Putamen (tissue), 1 donor: ENCODE data around the gene SECISBP2.
"Not testable (repeated sequence)": the region's sequence is repeated elsewhere in the genome, so short reads cannot be mapped to it uniquely, and the experiment has no call there.

Source experiments
- DNase-seq: peaks from one replicate; pipeline ENCODE4 v3.0.0-alpha.2; 2016; ENCODE audit warnings: low spot score

SECISBP2 gene, protein sequence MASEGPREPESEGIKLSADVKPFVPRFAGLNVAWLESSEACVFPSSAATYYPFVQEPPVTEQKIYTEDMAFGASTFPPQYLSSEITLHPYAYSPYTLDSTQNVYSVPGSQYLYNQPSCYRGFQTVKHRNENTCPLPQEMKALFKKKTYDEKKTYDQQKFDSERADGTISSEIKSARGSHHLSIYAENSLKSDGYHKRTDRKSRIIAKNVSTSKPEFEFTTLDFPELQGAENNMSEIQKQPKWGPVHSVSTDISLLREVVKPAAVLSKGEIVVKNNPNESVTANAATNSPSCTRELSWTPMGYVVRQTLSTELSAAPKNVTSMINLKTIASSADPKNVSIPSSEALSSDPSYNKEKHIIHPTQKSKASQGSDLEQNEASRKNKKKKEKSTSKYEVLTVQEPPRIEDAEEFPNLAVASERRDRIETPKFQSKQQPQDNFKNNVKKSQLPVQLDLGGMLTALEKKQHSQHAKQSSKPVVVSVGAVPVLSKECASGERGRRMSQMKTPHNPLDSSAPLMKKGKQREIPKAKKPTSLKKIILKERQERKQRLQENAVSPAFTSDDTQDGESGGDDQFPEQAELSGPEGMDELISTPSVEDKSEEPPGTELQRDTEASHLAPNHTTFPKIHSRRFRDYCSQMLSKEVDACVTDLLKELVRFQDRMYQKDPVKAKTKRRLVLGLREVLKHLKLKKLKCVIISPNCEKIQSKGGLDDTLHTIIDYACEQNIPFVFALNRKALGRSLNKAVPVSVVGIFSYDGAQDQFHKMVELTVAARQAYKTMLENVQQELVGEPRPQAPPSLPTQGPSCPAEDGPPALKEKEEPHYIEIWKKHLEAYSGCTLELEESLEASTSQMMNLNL

DNA sequence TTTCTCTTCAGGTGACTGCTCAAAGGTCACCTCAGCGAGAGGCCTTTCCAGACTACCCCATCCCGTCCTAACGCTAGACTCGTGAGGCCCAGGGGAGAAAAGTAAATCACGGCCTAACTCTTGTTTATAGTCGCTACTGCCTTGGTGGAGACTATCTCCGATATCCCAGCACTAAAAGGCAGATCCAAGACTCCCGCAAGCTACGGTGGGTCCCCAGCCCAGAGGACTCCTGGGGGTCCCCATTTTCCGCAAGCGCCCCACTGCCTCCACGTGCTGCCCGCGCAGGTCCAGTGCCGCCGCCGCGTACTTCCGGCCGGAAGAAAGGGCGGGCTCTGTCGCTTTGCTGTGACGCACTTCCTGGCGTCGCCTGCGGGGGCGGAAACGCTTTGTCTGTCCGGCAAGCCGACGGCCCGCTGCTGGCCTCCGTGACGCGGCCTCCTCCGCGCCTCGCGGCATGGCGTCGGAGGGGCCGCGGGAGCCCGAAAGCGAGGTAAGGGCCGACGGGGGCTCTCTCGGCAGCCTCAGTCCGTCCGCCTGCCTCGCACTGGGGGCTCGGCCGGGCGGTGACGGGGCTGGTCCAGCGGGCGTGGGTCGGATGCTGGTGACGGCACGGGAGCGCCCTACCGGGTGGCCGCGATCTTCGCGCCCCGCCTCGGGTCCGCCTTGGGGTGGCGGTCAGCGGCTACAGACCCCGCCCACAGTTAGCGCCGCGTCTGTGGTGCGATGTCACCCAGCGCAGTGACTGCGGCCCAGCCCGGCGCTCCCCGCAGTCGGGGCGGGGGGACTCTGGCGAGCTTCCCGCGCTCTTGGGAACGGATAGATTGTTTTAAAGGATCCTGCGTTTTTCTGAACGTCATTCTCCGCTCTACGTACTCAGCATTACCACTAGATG lies at the start of gene SECISBP2:
SECISBP2 (plus strand) TSS at position 378 of the 892 bp plus-strand sequence; CDS start at position 455, 77 bp downstream.
- peak; percentile 93 for DNase-seq

DNA sequence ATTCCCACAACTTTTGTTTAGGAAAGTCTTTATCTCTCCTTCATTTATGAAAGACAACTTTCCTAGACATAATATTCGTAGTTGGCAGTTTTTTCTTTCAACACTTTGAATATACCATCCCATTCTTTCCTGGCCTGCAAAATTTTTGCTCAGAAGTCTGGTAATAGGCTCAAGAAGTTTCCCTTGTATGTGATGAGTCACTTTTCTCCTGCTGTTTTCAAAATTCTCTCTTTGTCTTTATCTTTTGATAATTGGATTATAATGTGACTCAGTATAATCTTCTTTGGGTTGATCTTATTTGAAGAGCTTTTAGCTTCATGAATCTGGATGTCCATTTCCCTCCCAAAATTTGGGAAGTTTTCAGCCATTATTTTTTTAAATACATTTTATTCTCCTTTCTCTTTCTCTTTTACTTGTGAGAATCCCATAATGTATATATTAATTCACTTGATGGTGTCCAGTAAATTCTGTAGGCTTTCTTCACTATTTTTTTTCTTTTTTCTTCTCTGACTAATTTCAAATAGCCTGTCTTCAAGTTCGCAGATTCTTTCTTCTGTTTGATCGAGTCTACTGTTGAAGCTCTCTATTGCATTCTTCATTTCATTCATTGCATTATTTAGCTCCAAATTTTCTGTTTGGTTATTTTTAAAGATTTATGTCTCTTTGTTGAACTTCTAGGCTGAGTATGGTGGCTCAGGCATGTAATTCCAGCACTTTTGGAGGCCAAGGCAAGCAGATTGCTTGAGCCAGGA lies 44.6 kb upstream of the SECISBP2 start:
- no peak for DNase-seq

DNA sequence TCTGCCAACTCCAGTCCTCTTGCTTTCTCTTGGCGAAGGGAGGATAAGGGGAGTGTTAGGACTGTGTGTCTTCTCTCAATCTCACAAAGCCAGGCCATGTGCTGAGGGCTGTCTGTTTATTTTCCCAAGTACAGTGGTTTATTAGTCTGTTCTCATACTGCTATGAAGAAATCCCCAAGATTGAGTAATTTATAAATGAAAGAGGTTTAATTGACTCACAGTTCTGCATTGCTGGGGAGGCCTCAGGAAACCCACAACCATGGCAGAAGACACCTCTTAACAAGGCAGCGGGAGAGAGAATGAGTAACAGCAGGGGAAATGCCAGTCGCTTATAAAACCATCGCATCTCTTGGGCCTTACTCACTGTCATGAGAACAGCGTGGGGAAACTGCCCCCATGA lies 43.5 kb upstream of the SECISBP2 start:
- no peak for DNase-seq

DNA sequence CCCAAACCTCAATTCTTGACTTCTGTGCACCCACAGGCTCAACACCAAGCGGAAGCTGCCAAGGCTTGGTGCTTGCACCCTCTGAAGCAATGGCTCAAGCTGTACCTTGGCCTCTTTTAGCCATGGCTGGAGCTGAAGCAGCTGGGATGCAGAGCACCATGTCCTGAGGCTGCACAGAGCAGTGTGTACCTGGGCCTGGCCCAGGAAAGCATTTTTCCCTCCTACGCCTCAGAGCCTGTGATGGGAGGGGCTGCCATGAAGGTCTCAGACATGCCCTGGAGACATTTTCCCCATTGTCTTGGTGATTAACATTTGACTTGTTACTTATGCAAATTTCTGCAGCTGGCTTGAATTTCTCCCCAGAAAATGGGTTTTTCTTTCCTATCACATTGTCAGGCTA lies 42.3 kb upstream of the SECISBP2 start:
- DNase-seq = not testable (repeated sequence)

DNA sequence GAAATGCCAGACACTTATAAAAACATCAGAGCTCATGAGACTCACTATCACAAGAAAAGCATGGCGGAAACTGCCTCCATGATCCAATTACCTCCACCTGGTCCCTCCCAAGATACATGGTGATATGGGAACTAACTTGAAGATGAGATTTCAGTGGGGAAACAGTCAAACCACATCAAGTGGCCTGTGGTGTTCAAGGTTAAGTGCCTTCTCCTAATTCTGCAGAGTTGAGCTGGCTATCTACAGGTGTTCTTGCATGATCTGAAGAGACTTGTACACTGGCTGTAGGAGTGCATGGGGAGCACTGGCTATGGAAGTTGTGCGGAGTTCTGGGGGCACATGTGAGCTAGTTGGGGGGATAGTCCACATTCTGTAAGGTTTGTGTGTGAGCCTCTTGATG lies 41.3 kb upstream of the SECISBP2 start:
- no peak for DNase-seq

DNA sequence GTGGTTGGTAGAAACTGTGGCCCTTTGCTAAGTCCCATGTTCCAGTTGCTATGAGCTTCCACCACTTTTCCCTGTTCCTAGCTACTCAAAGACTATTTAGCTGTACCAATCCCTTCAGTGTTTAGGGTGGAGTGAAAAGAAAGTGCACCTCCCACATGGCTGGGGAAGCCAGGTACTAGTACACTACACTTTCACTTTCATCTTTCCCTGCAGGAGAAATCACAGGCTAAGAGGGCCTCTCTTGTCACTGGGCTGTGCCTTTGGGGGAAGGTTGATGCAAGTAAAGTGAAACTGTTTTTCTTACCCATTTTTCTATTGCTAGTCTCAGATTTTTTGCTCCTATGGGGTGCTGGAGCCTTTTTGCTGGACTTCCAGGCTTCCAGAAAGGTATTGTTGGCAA lies 40.8 kb upstream of the SECISBP2 start:
- DNase-seq = no peak

DNA sequence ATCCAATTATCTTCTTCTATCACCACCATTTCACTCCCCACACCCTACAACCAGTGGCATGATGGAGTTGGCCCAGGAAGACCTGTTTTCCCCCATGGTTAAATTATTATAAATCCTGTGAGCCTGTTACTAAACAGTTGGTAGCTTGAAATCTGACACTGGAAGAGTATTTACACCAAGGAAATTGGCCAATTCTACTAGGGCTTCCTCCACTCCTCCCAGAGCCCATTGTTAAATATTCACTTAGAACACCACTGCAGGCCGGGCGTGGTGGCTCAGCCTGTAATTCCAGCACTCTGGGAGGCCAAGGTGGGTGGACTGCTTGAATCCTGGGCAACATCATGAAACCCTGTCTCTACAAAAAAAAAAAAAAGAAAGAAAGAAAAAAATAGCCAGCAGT lies 39.7 kb upstream of the SECISBP2 start:
- no peak for DNase-seq

DNA sequence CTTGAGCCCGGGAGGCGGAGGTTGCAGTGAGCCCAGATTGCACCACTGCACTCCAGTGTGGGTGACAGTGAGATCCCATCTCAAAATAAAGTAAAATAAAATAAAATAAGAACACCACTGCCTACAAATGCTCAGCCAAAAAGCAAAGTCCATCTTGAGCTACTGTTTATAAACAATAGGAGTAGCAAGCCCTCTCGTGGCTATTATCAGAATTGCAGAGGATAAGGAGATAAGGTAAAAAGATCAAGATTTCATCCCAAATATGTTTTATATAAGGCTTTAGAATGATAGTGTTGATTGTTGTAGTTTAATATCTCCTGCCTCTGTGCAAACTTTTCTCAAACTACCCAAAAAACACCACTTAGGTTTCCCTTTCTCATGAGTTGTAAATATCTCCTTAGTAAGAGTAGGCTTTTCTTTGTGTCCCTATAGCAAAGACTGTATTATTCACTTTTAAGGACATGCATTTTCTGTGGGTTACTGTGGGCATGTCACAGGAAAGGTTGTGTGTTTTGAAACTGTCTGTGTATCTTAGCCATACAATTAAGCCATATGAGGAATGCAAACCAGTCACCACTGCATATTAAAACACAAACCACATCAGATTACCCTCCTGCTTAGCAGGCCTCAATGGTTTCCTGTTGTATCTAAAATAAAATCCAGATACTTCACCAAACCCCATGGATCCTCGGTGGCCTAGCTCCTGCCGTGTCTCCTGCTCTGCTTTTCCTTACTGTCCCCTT lies 39.1 kb upstream of the SECISBP2 start:
- DNase-seq = peak; percentile 16

DNA sequence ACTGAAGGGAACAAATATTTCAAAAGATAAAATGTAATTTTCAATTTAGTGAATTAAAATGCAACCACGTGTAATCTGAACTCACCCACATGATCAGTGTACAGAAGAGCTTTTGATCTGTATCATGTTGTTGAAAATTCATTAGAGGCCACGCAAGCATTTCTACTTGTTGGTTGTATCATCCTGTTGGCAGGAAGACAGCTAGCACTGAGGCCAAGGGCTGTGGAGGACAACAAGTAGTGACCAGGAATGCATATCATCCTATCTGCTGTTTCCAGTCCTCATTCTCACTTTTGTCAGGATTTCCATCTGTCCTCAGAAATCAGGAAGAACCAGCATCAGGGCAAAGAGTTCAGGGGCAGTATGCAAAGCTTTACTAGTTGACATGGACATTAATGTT lies 37.2 kb upstream of the SECISBP2 start:
- no peak for DNase-seq

DNA sequence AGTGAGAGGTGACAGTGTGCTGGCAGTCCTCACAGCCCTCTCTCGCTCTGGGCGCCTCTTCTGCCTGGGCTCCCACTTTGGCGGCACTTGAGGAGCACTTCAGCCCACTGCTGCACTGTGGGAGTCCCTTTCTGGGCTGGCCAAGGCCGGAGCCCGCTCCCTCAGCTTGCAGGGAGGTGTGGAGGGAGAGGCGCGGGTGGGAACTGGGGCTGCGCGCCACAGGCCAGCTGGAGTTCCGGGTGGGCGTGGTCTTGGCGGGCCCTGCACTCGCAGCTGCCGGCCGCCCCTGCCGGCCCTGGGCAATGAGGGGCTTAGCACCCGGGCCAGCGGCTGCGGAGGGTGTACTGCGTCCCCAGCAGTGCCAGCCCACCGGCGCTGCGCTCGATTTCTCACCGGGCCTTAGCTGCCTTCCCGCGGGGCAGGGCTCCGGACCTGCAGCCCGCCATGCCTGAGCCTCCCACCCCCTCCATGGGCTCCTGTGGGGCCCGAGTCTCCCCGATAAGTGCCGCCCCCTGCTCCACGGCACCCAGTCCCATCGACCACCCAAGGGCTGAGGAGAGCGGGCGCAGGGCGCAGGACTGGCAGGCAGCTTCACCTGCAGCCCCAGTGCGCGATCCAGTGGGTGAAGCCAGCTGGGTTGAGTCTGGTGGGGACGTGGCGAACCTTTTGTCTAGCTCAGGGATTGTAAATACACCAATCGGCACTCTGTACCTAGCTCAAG lies 35.9 kb upstream of the SECISBP2 start:
- DNase-seq = not testable (repeated sequence)

DNA sequence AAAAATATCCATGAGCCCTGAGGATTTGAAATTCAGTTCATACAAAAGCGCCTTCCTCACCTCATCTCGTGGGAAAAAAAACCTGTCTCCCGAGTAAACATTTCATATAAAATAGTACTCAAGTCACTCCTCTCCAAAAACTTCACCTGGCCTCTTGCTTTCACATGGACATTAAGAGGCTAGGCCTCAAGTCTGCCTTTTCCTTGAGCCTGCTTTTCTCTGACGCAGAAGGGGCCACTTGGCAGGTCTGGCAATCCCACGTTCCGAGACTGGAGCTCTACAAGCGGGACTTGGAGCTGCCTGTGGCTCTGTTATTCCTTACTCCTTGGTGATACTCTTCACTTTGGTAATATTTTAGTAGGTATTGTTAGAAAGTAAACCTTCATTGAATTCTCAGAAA lies 34.2 kb upstream of the SECISBP2 start:
- no peak for DNase-seq

DNA sequence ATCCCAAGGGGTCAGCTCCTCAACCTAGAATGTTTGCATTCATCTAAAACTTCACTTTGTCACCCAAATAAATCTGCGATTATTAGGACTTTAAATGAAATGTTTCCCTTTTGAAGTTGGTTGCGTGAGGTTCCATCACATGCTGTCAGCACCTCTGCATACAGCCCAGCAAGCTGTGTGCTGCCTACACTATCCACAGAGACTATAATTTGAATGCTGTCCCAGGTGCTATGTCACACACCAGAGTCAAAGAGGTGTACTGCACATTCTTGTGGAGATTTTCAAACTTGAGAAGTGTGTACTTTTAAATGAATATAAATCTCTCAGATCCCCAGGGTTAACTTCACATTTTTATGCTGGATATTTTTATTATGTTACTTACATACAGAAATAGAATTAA lies 26.6 kb upstream of the SECISBP2 start:
- no peak for DNase-seq

DNA sequence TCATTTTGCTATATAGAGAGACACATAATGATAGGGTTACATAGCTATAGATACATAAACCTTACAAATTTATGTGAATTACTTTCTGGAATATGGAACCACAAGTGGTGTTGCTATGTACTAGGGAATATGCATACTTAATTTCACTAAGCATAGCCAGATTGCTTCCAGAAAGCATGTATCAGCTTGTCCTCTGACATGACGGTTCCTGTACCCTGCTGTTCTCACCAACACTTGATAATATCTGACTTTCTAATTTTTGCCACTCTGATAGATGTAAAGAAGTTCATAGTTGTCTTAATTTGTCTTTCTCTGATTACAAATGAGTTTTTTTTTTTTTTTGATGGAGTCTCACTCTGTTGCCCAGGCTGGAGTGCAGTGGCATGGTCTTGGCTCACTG lies 25.3 kb upstream of the SECISBP2 start:
- no peak for DNase-seq

DNA sequence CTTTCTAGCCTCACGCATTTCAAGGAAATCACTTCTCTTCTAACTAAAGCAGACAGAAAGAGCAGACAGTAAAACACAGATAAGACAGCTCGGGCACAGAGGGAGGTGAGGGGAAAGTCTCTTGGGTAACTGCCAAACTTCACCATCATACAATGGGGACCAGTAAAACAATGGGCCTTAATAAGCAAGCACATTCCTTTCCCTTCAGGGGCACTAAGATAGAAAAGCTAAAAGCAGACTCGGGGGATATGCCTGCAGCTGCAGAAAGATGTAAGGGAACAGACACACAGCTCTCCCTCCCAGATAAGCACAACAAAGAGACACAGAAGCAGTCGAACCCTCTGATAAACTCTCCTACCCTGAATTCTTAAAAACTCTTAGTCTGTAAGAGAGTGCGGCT lies 22.9 kb upstream of the SECISBP2 start:
- DNase-seq = no peak

DNA sequence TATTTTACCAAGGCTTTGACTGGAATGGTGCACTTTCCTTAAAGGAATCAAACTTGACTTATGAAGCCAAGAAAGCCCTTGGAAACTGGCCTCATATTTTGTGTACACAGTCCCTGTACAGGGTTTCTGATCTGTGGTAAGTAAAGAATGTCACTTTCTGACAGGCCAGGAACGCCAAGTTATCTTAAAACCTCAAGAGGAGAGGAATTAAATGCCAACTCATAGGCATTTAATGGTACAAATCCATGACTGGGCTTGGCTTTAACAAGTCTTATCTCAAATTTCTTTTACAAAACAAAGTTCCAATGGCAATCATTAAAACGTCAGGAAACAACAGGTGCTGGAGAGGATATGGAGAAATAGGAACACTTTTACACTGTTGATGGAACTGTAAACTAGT lies 16.3 kb upstream of the SECISBP2 start:
- DNase-seq = not testable (repeated sequence)

DNA sequence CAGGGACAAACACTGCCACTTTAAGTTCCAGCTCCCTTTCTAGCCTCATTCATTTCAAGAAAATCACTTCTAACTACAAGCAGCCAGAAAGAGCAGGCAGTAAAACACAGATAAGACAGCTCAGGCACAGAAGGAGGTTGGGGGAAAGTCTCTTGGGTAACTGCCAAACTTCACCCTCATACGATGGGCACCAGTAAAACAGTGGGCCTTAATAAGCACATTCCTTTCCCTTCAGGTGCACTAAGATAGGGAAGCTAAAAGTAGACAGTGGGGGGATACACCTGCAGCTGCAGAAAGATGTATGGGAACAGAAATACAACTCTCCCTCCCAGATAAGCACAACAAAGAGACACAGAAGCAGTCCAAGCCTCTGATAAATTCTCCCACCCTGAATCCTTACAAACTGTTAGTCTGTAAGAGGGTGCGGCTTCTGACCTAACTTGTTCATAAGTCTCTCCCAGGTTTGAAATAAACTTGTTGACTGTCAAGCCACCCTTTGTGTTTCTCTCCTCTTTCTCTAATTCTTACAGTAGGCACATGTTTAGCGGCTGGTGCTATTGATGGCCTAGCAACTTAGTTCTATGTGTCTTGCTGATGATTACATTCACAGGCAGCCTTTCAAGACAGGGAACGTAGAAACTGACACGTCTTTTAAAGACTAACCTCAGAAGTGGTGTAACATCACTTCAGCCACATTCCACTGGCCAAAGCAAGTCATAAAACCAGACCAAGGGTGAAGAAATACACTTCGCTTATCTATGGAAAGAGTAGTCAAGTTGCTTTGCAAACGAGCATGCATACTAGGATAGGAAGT lies 14.1 kb upstream of the SECISBP2 start:
- DNase-seq = no peak

DNA sequence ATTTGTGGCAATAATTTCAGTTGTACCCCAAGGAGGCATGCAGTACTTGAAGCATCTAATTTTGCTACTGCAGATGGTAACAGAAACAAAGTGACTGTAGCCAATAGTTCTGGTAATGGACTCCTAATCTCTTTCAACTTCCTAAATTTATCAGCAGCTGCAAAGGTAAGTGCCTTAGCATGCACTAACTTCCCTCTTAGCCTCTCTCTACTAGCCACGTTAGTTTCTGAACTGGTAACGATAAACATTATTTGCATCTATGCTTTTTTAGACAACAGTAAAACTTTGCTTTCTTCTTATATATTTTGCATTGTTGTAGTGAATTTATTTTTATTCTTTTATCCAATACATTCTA lies 13.5 kb upstream of the SECISBP2 start:
- no peak for DNase-seq

DNA sequence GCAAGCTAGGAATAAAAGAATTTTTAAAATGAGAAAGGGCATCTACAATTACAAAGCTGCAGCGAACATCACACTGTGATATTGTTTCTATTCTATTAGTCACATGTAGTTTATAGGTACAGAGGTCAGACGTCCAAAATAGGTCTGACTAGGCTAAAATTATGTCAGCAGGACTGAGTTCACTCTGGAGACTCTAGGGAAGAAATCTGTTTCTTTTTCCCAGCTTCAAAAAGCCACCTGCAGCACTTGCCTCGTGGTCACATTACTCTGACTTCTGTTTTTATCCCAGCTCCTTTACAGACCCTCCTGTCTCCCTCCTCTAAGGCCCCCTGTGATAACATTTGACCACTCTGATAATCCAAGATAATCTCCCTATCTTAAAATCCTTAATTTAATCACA lies 12.4 kb upstream of the SECISBP2 start:
- no peak for DNase-seq

DNA sequence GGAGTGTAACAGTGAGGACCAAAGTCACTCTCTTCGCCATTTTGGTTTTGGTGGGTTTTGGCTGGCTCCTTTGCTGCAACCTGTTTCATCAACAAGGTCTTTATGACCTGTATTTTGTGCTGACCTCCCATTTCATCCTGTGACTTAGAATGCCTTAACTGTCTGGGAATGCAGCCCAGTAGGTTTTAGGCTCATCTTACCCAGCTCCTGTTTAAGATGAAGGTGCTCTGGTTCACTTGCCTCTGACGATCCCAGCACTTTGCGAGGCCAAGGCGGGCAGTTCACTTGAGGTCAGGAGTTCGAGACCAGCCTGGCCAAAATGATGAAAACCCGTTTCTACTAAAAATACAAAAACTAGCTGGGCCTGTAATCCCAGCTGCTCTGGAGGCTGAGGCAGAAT lies 9.1 kb upstream of the SECISBP2 start:
- no peak for DNase-seq
